NCI-H69 (cell line): ENCODE measurements around the gene SARDH.
A peak's percentile ranks its signal among the peaks of the same experiment; 100 is the strongest.
"Not testable (repeated sequence)": the region's sequence is repeated elsewhere in the genome, so short reads cannot be mapped to it uniquely, and the experiment has no call there.

Experiments
- DNase-seq: peaks from one replicate; lab custom pipeline; 2025; lab: John Stamatoyannopoulos, UW

The SARDH gene

GRCh38 chr9:133760713-133761290, 22.6 kb upstream of the SARDH start:
- DNase-seq = no peak

- DNase-seq = no peak
Observed at GRCh38 chr9:133759946-133760345, 21.8 kb upstream of the SARDH start.

- DNase-seq = peak; percentile 27
Observed at GRCh38 chr9:133759146-133759900, 21.2 kb upstream of the SARDH start.

GRCh38 chr9:133758228-133758627, 20.1 kb upstream of the SARDH start:
- no peak for DNase-seq

DNA sequence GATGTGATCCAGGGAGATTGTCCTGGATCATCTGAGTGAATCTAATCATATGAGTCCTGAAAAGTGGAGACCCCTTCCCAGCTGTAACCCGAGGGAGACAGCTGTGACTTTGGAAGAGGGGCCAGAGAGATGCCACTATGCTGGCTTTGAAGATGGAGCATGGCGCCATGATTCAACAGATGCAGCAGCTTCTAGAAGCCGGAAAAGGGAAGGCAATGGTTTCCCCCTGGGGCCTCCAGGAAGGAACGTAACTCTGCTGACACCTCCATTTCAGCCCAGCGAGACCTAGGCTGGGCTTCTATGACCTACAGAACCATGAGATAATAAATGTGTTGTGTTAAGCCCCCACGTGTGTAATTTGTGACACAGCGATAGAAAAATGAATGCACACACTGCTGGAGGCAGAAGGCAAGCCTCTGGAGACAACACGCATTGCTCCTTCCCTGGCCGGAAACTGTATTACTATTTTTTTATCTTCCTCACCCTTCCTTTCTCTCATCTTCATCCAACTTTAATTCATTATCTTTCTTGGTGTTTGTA, 16.6 kb upstream of the SARDH start:
- DNase-seq = no peak

DNA sequence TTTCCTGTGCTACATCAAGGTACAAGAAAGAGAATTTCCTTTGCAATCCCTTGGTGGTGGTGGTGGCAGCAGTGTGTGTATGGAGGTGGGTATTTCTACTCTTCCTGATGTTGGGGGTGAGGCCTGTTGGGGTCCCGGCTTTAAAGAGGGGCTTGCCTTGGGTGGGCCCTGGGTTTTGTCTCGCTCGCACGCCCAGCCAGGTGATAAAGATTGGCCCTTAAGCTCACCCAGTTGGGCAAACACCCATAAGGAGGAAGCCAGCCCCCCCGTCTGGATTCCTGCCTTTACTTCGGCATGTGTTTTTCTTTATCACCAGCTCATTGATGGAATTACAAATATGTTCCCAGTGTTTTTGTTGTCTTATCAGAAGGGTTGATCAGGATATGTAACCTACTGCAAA, 16.0 kb upstream of the SARDH start:
- DNase-seq = no peak

GRCh38 chr9:133752739-133753446, 14.7 kb upstream of the SARDH start:
- no peak for DNase-seq

DNA sequence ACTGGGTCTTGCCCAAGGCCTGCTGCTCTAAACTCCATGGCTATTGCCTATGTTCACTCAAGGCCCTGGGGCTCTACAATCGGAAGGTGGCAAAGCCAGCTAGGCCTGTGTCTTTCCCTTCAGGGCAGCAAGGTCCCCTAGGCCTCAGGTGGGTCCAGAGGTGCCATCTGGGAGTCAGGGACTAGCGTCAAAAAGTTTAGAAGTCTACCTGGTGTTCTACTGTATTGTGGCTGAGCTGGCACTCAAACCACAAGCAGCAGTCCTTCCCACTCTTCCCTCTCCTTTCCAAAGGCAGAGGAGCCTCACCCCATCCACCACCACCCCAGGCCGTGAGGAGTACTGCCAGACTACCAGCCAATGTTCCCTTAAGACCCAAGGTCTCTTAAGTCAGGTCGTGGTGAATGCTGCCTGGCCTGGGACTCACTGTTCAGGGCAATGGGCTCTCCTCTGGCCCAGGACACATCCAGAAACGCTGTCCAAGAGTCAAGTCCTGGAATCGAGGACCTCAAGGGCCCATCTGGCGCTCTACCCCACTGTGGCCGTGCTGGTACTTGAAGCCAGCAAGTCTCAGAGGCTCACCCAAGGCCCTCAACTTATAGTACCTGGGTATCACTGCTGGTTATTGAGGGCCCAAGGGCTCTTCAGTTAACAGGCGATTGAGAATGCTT, 13.0 kb upstream of the SARDH start:
- no peak for DNase-seq

GRCh38 chr9:133747309-133747708, 9.2 kb upstream of the SARDH start:
- DNase-seq = no peak

GRCh38 chr9:133744528-133744927, 6.4 kb upstream of the SARDH start:
- DNase-seq = not testable (repeated sequence)

DNA sequence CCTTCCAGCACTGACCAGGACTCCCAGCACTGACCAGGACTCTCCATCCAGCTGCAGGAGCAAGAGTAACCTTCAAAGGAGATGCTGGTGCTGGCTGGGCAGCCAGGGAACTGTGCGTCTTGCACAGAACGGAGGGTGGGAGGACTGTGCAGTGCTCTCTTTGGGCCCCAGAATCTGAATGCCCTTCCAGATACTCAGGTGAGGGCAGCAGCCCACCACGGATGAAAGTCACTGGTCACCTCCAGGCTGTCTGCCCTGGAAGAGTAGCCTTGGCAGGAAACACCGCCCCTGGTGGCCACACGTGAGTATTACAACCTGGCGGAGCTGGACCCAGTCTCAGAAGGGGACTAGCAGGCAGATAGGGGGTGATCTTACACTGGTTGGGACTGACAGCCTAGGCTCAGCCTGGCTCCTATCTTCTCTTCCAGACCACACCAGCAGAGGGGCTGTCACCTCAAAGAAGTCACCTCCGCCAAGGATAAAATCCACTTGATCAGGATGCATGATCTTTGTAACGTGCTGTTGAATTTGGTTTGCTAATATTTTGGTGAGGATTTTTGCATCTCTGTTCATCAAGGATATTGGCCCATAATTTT, 4.8 kb upstream of the SARDH start:
- peak; percentile 88 for DNase-seq

- no peak for DNase-seq
Observed at GRCh38 chr9:133742251-133742650, 4.1 kb upstream of the SARDH start.

DNA sequence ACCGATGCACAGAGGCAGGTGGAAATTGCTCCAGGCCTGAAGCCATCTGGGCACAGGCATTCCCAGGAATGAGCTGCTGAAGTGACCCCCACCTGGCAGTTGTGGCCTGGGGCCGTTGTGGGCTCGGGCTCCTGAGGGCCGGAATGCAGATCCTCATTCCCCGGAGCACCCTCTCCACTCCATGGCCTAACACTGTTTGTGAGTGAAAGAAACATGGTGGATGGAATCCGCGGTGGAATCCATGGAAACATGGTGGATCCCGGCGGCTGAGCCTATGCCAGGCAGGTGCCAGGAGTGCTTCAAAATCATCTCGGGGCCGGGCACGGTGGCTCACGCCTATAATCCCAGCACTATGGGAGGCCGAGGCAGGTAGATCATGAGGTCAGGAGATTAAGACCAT, 3.6 kb upstream of the SARDH start:
- DNase-seq = no peak

DNA sequence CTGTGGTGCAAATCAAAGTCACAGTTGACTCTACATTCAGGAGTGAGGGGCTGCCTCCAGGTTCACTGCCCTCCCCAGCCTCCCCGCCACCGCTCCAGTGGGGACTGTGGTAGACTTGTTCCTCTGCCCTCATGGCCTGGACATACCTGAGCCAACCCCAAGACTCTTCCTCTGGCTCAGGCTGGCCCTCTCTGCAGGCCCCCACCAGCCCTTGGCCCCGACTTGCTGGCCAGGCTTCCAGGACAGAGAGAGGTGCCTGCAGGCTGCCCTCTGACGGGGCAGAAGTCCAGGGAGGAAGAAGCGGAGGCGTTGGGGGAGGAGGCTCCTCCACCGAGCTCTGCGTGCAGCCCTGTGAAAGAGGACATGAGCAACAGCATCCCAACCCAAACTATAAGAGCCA, 2.8 kb upstream of the SARDH start:
- DNase-seq = no peak

DNA sequence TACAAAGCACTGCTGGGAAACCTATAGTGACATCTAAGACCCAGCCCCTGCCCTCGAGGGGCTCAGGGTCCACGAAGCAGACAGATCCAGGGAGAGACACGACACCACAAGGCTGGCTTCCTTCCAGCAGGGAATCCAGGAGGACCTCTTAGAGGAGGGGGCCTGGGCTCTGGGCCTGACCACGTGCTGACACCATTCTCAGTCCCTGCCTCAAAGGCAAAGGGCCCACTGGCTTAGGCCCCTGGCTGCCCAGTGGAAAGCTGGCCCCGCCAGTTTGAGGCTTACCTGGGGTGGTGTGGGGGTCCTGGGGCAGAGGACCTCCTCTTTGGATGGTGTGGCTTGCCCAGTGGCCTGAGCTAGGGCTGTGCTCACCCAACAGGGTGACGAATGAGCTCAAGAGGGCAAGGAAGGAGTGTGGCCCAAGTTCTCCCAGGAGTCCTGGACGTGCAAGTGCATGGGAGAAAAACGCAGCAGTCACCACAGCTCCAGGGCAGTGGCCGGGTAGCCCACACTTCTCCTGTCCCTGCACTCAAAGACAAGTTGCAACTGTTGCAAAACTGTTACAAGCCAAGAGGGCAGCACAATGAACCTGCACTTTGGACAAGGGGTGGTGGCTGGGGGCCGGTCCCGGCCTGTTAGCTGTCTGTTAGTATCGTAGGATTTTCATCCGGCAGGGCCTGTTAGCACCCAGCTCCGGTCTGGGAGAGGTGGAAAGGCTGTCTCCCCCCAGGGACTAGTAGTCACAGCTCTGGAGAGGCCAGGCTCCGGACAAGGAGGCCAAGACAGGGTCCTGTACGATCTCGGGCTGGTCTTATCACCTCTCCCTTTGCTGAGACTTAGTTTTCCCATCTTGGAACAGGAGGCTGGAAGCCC, 1.5 kb upstream of the SARDH start:
- DNase-seq = no peak

DNA sequence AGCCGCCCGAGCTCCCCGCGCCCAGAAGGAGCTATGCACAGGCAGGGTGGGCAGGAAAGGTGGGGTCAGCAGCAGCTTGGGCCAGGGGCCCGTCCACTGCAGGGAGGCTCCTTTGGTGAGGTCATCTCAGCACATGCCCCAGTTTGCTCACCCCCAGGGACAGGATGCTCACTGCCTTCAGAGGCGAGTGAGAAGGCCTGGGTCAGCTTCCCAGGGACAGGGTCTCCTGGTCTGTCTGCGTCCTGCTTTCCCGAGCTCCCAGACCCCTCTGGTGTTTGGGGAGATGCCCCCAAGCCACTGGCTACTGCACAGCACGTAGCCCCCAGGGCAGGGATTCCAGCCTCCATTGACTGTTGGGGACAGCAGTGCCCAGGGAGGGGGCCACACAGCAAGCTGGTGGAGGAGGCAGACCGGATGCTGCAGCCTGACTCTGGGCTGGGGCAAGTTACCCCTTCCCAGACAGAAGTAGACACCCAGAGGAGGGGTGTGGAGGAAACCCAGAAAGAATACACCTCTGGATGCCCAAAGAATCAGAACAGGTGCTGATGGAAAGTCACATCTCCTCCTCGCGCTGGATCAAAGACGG, 581 bp upstream of the SARDH start:
- no peak for DNase-seq

DNA sequence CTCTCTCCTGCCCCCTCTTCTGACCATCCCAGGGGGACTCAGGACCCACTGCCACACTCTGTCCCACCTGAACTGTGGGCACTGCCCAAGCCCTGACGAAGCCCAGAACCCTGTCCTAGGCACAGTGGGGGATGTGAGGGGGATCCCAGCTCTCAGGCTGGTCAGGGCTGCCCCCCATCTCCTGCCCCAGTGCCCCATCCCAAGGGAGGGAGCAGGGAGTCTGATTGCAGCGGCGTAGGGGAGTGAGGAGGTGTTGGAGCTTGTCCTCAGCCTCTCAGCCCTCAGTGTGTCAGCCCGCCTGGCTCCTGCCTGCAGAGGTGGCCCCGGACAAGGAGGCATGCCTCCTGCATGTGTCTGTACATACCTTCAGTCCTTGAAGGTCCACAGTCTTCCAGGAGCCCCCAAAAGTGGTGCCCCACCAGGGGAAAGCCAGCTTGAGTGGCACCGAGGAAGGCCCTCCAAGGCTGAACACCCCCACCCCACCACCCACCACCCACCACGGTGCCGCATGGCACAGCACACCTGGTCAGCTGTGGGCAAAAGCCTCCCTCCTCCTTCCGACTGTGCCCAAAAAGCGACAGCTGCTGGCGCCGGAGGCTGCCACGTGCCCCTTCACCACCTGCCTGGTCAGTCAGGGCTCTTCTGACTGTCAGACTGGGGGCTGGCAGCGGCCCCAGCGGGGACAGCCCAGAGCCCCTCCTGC, 930 bp downstream of the SARDH start:
- no peak for DNase-seq

DNA sequence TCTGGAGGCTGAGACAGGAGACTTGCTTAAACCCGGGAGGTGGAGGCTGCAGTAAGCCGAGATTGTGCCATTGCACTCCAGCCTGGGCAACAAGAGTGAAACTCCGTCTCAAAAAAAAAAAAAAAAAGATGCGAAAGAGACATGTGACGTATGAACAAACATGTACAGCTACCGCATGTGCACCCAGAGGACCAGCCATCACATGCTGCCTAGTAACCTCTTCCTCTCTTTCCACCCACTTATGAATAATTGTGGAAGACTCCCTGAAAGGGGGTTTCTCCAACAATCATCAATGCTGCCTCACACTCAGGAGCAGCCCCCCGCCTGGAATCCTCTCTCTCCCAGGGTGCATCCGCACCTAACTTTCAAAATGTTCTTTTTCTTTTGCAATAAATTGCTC, 2.2 kb downstream of the SARDH start:
- DNase-seq = no peak

GRCh38 chr9:133735415-133735775, 2.8 kb downstream of the SARDH start:
- peak; percentile 39 for DNase-seq
